Measurements from ENCODE around the gene RAI14.

RAI14 gene

GRCh38 chr5:34677428-34677827 is 21.3 kb downstream of the RAI14 start:
- no peak for DNase-seq (ENCODE audit: low spot score)

DNA sequence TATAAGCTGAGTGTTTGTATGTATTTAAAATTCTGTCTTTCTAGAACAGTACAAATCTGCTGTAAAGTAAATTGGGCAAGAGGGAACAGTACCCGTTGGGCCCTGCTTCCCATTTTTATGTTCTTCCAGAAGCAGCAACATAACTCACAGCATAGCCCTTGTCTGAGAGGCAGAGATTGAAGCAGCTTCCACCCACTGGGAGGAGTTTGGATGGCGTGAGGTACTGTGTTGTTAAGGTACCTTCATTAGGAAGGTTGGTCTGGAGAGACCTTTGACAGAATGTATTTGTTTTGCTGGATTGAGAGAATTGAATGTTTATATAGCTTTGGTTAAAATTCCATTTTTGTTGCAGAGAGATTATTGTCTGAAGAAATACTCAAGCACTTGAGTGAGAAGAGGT is 24.8 kb downstream of the RAI14 start:
- DNase-seq (ENCODE audit: low spot score) = no peak

DNA sequence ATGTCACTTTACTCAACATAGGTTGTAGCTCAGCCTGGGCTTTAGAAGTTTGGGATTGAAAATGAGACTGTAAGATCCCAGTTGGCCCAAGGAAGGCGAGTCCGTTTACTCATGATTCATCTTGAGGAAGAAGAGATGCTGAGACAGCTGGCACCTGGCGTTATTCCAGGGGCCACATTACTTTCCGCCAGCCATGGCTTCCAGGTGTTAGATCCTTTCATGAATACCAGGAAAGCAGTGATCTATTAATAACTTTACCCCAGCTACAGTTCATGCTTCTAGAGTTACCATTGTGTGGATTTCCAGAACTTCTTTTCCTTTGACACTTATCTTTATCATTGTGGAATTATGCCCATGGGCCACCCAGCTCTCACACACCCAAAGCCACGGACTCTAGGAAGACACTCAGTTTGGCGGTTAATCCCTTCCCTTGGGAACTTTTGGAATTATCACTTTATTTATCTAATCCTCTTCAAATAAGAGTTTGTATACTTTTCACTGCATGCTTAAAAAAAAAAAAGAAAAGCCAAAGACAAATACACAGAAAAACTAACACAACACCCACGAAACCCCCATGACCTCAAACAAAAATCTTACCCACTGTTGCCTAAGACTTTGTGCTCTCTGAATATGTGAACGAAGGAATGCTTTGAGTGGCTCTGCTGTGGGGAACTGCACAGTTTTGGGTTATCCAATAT is 26.9 kb downstream of the RAI14 start:
- no peak for DNase-seq (ENCODE audit: low spot score)

DNA sequence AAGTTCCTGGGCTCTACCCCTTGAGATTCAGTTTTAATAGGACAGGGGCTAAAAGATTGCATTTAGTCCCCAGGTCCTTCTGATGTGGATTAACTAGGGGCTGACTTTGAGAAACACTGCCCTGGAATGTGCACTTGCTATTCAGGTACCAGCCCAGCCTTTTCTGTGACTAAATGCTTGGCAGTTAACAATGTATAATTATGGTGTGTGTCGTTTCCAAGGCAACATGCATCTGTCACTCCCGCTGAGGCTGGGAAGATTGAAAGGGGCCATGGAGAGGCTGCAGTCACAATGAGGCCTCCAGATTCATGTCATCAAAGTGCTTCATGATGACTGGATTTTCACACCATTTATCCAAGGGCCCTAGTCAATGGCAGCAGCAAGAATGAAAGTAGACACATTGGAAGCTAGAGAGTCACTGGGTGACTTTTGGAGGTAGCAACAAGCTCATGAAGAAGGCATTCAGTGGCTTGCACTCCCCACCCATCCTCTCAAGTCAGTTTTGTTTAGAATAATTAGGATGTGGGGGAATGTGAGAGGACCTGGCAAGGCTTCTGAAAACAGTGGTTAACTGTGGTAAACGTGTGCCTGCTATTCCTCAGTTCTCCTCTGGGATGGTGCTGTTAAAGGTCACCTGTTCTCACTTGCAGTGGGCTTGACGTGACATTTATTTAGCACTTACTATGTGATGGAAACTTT is 28.3 kb downstream of the RAI14 start:
- no peak for DNase-seq (ENCODE audit: low spot score)

- no peak for DNase-seq (ENCODE audit: low spot score)
Measured at GRCh38 chr5:34684980-34685352, 28.8 kb downstream of the RAI14 start.

DNA sequence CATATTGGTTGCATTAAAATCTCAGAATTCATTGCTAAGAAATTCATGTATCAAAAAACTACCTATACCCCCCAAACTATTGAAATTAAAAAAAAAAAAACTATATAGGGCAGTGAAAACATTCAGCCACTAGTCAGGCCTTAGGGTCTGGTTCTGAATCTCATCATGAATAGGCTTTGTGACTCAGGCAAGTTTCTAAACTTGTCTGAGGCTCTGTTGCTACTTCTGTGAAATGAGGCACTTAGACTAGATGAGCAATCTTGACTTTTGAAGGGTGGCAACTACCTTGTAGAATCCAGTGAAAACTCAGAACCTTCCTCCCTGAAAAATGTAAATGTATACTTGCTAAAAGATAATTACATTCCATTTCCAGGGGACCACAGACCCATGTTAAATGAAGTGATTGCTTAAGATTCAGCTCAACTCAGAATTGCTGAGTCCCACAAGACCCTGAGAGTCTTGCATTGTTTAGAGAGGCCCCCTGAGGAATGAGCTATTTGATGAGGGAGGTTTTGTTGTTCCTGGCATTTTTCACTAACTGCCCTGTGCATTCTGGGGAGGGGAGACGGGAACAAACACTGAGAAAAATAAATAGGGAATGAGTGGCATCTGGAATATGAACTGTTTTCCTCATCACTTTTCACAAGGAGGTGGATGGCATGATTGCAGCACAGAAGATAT is 29.5 kb downstream of the RAI14 start:
- DNase-seq (ENCODE audit: low spot score) = no peak

DNA sequence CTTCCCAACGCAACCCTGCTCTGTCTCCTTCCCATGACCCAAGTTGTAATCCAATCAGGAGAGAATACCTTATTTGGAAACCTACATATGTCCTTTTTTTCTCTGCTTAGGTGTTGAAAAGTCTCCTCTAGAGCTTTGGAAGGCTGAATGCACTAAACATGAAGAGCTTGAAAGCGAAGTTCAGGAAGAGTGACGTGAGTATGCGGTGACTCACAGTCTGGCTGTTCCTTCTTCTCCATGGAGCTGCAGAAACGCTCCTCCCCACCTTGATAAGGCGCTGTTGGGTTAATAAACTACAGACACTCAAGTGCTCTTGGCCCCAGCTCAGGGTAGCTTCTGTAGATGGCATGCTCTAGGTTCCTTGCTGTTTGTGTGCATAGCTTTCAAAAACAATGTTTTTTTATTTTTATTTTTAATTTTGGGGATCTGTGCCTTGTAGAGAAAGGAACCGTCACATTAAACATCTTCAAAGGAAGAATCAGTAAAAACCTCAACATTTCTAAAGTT is 30.7 kb downstream of the RAI14 start:
- DNase-seq (ENCODE audit: low spot score) = no peak

DNA sequence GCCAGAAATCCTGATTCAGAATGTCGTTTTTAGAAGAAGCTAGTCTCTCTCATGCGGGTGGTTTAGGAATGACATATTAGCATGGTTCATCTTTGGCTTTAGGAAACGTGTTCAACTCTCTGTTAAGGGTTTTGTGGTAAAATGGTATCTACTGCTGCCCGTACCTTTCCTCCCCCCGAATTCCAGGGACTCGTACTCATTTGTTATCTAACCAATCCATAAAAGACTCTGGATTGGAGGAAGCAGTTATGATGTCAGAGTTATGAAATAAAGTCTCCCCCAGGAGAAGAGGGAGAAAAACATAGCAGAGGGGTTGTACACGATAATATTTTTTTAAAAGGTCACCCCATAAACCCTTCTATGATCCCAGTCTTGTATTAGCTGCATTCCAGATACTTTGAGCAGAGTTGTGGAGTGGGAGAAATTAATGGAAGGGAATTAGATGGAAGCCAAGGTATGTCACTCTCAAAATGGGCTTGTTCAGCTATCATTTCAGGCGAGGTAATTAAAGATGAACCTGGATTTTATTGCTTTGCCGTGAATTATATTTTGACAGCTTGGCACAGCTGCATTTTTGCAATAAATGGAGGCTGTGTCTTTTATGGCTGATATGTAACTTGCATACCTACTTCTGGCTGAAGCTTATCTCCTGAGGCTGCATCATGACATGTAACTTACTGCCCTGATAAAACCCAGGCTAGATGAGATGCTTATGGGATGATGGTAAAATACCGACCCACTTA is 31.3 kb downstream of the RAI14 start:
- DNase-seq (ENCODE audit: low spot score) = no peak

GRCh38 chr5:34688015-34688810 is 32.1 kb downstream of the RAI14 start:
- DNase-seq (ENCODE audit: low spot score) = no peak

DNA sequence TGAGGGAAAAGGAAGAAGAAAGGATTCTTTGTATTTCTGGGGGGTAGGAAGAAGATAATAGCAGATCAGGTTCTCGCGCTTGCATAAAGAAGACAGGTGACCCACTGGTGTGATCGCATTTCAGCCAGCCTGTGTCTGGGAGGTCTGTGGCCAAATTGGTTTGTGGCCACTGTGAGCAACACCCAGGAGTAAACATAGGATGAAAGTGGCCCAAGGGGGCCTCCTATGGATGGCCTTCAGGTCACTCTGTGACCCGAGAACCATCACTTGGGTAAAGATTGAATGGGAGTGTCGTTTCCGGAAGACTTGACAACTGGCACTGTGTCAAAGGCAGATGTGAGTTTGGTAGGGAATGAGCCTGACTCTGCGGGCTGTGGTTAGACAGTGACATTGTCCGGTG is 34.2 kb downstream of the RAI14 start:
- DNase-seq (ENCODE audit: low spot score) = no peak

- DNase-seq (ENCODE audit: low spot score) = no peak
Measured at GRCh38 chr5:34690898-34691297, 34.8 kb downstream of the RAI14 start.

- DNase-seq (ENCODE audit: low spot score) = no peak
Measured at GRCh38 chr5:34691326-34691725, 35.2 kb downstream of the RAI14 start.

DNA sequence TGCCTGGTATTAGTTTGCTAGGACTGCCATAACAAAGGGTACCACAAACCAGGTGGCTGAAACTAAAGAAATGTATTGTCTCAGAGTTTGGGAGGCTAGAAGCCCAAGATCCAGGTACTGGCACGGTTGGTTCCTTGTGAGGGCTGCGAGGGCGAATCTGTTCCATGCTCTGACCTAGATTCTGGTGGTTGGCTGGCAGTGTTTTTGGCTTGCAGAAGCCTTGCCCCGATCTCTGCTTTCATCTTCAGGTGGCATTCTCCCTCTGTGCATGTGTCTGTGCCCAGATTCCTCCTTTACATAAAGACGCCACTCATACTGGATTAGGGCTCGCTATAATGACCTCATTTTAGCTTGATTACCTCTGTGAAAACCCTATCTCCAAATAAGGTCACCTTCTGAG is 36.7 kb downstream of the RAI14 start:
- no peak for DNase-seq (ENCODE audit: low spot score)

DNA sequence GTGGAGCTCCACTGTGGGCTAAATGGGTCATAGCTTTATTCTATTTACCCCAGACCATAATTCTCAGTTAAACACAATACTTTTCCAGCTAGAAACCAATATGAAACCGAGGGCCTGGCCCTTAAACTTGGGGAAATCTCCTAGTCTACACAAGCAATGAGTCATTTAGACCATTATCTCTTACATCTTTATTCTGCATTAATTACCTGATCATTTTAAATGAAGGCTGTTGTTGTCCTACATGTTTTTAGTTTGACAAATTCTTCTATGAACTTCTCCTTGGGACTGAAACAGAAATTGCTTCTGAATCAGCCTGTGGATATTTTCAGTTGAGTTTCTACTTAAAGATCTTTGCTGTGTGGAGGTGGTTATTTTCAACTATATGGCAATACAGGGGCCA is 37.9 kb downstream of the RAI14 start:
- no peak for DNase-seq (ENCODE audit: low spot score)

DNA sequence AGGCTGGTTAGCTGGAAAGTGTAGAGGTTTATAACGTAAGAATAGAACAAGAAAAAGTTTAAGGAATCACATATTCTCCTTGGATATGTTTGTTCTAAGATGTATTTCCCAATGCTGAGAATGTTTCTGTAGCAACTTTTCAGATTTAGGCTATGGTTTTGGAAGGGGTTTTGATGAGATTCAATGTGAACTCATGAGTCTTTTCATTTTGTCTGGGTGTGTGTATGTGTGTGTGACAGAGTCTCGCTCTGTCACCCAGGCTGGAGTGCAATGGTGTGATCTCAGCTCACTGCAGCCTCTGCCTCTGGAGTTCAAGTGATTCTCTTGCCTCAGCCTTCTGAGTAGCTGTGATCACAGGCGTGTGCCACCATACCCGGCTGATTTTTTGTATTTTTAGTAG is 38.6 kb downstream of the RAI14 start:
- no peak for DNase-seq (ENCODE audit: low spot score)

DNA sequence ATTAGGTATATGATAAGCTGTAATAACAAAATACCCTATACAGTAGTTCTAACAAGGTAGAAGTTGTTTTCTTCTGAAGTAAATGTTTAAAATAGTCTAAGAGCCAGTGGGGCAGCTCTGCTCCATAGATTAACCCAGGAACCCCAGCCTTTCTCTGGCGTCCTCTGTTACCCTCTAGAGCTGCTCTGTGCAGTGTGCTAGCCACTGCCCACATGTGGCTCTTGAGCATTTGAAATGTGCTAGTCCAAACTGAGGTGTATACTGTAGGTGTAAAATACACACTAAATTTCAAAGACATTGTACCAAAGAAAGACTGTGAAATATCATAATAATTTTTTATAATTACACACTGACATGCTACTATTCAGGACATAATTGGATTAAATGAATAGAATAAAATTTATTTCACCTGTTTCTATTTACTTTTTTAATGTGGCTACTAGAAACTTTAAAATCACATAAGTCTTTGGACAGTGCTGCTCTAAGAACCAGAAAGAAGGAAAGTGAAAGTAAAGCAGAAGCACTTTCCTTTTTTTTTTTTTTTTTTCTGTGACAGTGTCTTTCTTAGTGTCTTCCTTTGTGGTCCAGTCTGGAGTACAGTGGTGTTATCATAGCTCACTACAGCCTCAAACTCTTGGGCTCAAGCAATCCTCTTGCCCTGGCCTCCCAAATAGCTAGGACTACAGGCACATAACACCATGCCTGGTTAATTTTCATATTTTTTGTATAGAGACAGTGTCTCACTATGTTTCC is 39.3 kb downstream of the RAI14 start:
- DNase-seq (ENCODE audit: low spot score) = no peak

DNA sequence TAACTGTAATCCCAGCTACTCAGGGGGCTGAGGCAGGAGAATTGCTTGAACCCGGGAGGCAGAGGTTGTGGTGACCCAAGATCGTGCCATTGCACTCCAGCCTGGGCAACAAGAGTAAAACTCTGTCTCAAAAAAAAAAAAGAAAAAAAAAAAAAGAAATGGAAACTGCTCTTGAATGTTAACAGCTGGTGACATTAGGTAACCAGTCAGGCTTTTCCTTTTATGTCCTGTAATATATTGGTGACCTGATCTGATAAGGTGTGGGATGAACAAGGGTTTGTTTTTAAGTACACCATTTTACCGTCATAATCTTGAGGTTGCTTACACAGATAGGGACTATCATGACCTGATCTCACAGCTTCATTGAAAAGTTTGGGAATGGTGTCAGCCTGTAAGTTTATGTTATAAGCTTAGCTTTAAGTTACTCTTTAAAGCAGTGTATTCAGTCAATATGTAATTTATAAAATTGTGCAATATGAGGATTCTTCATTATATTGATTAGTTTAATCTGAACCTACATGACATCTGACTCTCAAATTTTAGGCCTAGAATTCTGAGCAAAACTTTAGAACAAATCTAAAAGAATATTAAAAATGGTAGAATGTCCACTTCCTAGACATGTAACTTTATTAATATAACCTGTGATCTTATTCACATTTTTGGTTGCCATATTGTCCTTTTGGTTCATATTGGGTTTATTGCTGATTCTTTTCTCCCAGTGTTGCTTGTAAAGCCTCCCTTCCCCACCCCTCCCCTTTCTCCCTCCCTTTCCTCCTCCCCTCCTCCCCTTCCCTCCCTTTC is 41.4 kb downstream of the RAI14 start:
- DNase-seq (ENCODE audit: low spot score) = no peak

DNA sequence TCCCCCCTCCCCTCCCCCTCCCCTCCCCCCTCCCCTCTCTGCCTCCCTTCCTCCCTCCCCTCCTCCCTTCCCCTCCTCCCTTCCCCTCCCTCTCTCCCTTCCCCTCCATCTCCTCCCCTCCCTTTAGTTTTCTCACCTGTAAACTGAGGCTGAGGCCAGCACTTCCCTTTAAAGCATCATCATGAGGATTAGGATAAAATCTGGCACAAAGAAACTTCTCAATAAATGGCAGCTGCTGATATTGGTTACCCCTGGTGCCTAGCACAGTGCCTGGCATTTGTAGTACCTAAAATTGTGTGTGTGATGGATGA is 41.9 kb downstream of the RAI14 start:
- no peak for DNase-seq (ENCODE audit: low spot score)

DNA sequence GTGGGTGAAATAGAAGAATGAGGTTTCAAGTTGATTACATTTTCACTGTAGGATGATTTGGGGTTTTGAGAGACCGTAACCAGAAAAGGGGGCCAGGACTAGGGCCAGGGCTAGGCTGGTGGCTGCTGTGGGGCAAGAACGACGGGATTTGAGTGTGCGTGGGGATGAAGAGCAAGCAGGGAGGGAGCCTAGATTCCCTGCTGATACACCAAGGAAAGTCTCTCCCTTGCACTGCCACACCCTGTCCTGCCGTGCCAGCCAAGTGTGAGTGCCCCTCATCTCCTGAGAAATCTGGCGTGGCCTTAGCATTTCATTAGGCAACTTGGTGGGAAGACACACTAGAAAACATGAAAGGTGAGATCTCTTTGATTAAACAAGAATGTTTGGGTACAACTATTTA is 42.6 kb downstream of the RAI14 start:
- no peak for DNase-seq (ENCODE audit: low spot score)

All from hematopoietic multipotent progenitor cell treated with erythropoietin and hydrocortisone succinate and interleukin-3 and kit ligand, for 15 days (in vitro differentiated cells).